Right lobe of liver (tissue), 6 donors: ENCODE measurements around the gene RCCD1. TPM values are rescaled to one million over a fixed set of nuclear protein-coding genes. Genes with fewer than 3 reads are reported as not detected.

Source experiments
- ATAC-seq, 4 donors: fragments of 200-7000 bp; cut with Tn5 transposase; one replicate each; pipeline ENCODE4 v1.9.1; 2020; ENCODE audit warnings: mild to moderate bottlenecking in 4 of 4, moderate library complexity in 4 of 4
- DNase-seq, 3 donors: peaks; one replicate each; pipeline ENCODE4 v3.0.0-alpha.2; 2020
- H3K27ac ChIP-seq, 3 donors: fragments of 200-600 bp; one replicate each; pipeline ENCODE4 v1.8.0; 2022
- H3K27me3 ChIP-seq, 2 donors: fragments of 200-600 bp; one replicate each; pipeline ENCODE4 v1.8.0; 2022
- H3K36me3 ChIP-seq, 4 donors: fragments of 200-600 bp; sonication (generic) in 1 of 4; one replicate each; pipeline versions ENCODE4 v1.5.1 to v1.8.0; 2017 to 2022; ENCODE audit warnings: control low read depth in 1 of 4
- H3K4me1 ChIP-seq, 4 donors: fragments of 200-600 bp; sonication (generic) in 1 of 4; one replicate each; pipeline versions ENCODE4 v1.5.1 to v1.8.0; 2017 to 2022; ENCODE audit warnings: control low read depth in 1 of 4
- H3K4me3 ChIP-seq, 3 donors: fragments of 200-600 bp; one replicate each; pipeline ENCODE4 v1.8.0; 2022
- H3K9me3 ChIP-seq, 4 donors: fragments of 200-600 bp; sonication (generic) in 1 of 4; one replicate each; pipeline versions ENCODE4 v1.5.1 to v1.8.0; 2017 to 2022; ENCODE audit warnings: control low read depth in 1 of 4
- CTCF ChIP-seq, 4 donors: fragments of 200-600 bp in 3 of 4; fragments of 450-650 bp in 1 of 4; IDR thresholded peaks; one replicate each; pipeline versions ENCODE4 v1.5.1 to v1.8.0; 2016 to 2022; ENCODE audit warnings: antibody characterized with exemption in 4 of 4, mild to moderate bottlenecking in 2 of 4
- POLR2A ChIP-seq: fragments of 450-650 bp; IDR thresholded peaks from one replicate; pipeline ENCODE4 v1.6.1; 2017; ENCODE audit warnings: antibody characterized with exemption, mild to moderate bottlenecking
- WGBS: methylation state at CpG from one replicate; pipeline ENCODE4 v1.1.6; 2018; ENCODE audit warnings: low coverage, low lambda C conversion rate; ENCODE audit not compliant: insufficient coverage; ENCODE audit errors: missing lambda C conversion rate; 5-methylcytosine and 5-hydroxymethylcytosine counted together
- intact Hi-C, 2 donors: fragments of 100-400 bp; cut with DNase I; formaldehyde crosslinking; loops; one replicate each; pipeline versions ENCODE4 v1.11.2 to v1.14.1; 2022
- total RNA-seq, 6 experiments: library from RNA; depleted of rRNA in 2 of 6; stranded (reverse); fragments of >200 nt in 2 of 6; fragmentation: NEBNext Ultra II Directional in 3 of 6; extraction: Animal tissue kit (Norgen Biotek cat#: 25700) in 3 of 6; gene quantifications; one replicate each; pipeline versions ENCODE4 v1.1.0 to v1.2.4, GENCODE V29; 2016 to 2023
- donor health status: DM: no; HTN: yes; CAD: no.
- donor health status: DM: no; HTN: no; CAD: no.
- donor health status: DM: no; HTN: no; CAD: no.
- donor health status: DM: no; HTN: yes; CAD: no.
- donor health status: DM: no; HTN: yes; CAD: no.

Gene RCCD1
- total RNA-seq, 6 experiments from 2014 or later, result 4.8 to 7.9 (median 6.6) TPM

GRCh38 chr15:90968434-90968833 is 13.8 kb downstream of the RCCD1 start:
- intact Hi-C loops, result no loop called here
- no peaks in the 10 kb centered on the region for H3K4me1 ChIP-seq
- DNase-seq (no peak), ATAC-seq (no peak)
- H3K27me3 ChIP-seq, result no peaks in the 10 kb centered on the region
- H3K9me3 ChIP-seq, result no peaks in the 10 kb centered on the region
- 100% methylated on average over 1 of the region's 1 CpG for WGBS
- no peak for TF ChIP-seq CTCF (IDR thresholded peaks at IDR 0.05)
- no peak for TF ChIP-seq POLR2A
- no peak overlapping the region for H3K27ac ChIP-seq
- no peak overlapping the region for H3K4me3 ChIP-seq
- peaks cover 0 to 2% (median 0%) of the 10 kb centered on the region in 4 donors for H3K36me3 ChIP-seq

GRCh38 chr15:90970274-90970673 is 15.6 kb downstream of the RCCD1 start:
- 98% methylated on average over 6 of the region's 7 CpGs for WGBS

GRCh38 chr15:90972133-90972532 is 17.4 kb downstream of the RCCD1 start:
- WGBS, result 87% methylated on average over 5 of the region's 5 CpGs
- no peak for TF ChIP-seq CTCF (IDR thresholded peaks at IDR 0.05)
- Histone ChIP-seq H3K27ac (no peak overlapping the region), H3K27me3 (no peaks in the 10 kb centered on the region), H3K9me3 (no peaks in the 10 kb centered on the region), H3K4me1 (no peaks in the 10 kb centered on the region), H3K4me3 (no peak overlapping the region), H3K36me3 (no peaks in the 10 kb centered on the region)
- intact Hi-C loops, result no loop called here
- ATAC-seq, result no peak
- no peak for DNase-seq

More at GRCh38 chr15:90970274-90970673, 15.6 kb downstream of the RCCD1 start:
- Histone ChIP-seq H3K27ac (no peak overlapping the region), H3K4me3 (no peak overlapping the region), H3K4me1 (no peaks in the 10 kb centered on the region), H3K36me3 (no peaks in the 10 kb centered on the region), H3K9me3 (no peaks in the 10 kb centered on the region), H3K27me3 (no peaks in the 10 kb centered on the region)
- TF ChIP-seq POLR2A (no peak), CTCF (IDR thresholded peaks at IDR 0.05) (no peak)
- DNase-seq (no peak), ATAC-seq (no peak)
- intact Hi-C loops, result no loop called here

GRCh38 chr15:90974216-90974615 is 19.5 kb downstream of the RCCD1 start:
- no peak for DNase-seq
- no peak overlapping the region for H3K27ac ChIP-seq
- no peak overlapping the region for H3K4me3 ChIP-seq
- intact Hi-C loops, result no loop called here
- WGBS, result 97% methylated on average over 9 of the region's 21 CpGs
- TF ChIP-seq CTCF (IDR thresholded peaks at IDR 0.05) (no peak), POLR2A (no peak)
- H3K4me1 ChIP-seq, result no peaks in the 10 kb centered on the region
- H3K36me3 ChIP-seq, result no peaks in the 10 kb centered on the region
- H3K27me3 ChIP-seq, result no peaks in the 10 kb centered on the region
- H3K9me3 ChIP-seq, result no peaks in the 10 kb centered on the region
- ATAC-seq, result no peak

- WGBS, result 64% methylated on average over 1 of the region's 1 CpG
Measured at GRCh38 chr15:90979582-90979981, 24.9 kb downstream of the RCCD1 start.

More at GRCh38 chr15:90979582-90979981, 24.9 kb downstream of the RCCD1 start:
- Histone ChIP-seq H3K27ac (no peak overlapping the region), H3K4me1 (no peaks in the 10 kb centered on the region), H3K27me3 (no peaks in the 10 kb centered on the region), H3K9me3 (no peaks in the 10 kb centered on the region), H3K4me3 (no peak overlapping the region), H3K36me3 (no peaks in the 10 kb centered on the region)
- DNase-seq (no peak), ATAC-seq (no peak)
- no peak for TF ChIP-seq POLR2A
- TF ChIP-seq CTCF (IDR thresholded peaks at IDR 0.05), result no peak
- intact Hi-C loops, result no loop called here
